Keratinocyte (primary cell): Measurements from ENCODE around the gene PHF3. TPM values are rescaled to one million over a fixed set of nuclear protein-coding genes. Genes with fewer than 3 reads are reported as not detected.

Experiments
- DNase-seq: peaks from one replicate; pipeline ENCODE4 v3.0.0-alpha.2; 2011; ENCODE audit warnings: low read depth, missing footprints, low spot score
- FAIRE-seq: peaks from 2 replicates; lab custom pipeline; 2011; peaks lifted over from hg19 to GRCh38; lab: Jason Lieb, UNC
- H2AFZ ChIP-seq: 2 replicates; pipeline ENCODE4 v1.6.0; 2012; ENCODE audit warnings: low read length, control low read depth, inconsistent platforms; ENCODE audit not compliant: control insufficient read depth
- H3K27ac ChIP-seq: 2 replicates; pipeline ENCODE4 v1.5.1; 2011; ENCODE audit warnings: low read length; ENCODE audit not compliant: control insufficient read depth, insufficient read depth
- H3K27me3 ChIP-seq: 3 replicates; pipeline ENCODE4 v1.6.0; 2011; ENCODE audit warnings: low read length; ENCODE audit not compliant: control insufficient read depth, insufficient read depth; ENCODE audit errors: extremely low read depth
- H3K36me3 ChIP-seq, 2 experiments: 2 replicates in 1 of 2; 3 replicates in 1 of 2; pipeline ENCODE4 v1.5.1; 2011; ENCODE audit warnings: low read length in 2 of 2, mild to moderate bottlenecking in 1 of 2; ENCODE audit not compliant: control insufficient read depth in 2 of 2, insufficient read depth in 2 of 2; ENCODE audit errors: extremely low read depth in 1 of 2
- H3K4me1 ChIP-seq: 3 replicates; pipeline ENCODE4 v1.5.1; 2011; ENCODE audit warnings: low read length; ENCODE audit not compliant: control insufficient read depth, insufficient read depth; ENCODE audit errors: extremely low read depth
- H3K4me2 ChIP-seq: 3 replicates; pipeline ENCODE4 v1.6.0; 2011; ENCODE audit warnings: low read depth, low read length; ENCODE audit not compliant: control insufficient read depth, insufficient read depth; ENCODE audit errors: extremely low read depth
- H3K4me3 ChIP-seq, 3 experiments: fragments of 200-600 bp in 1 of 3; sonication (generic) in 1 of 3; 2 replicates in 2 of 3; 3 replicates in 1 of 3; pipeline ENCODE4 v1.5.1; 2011 to 2016; ENCODE audit warnings: low read length in 3 of 3, mild to moderate bottlenecking in 3 of 3, control low read depth in 2 of 3, inconsistent platforms in 1 of 3, low read depth in 1 of 3, mixed read lengths in 1 of 3, mixed run types in 1 of 3, moderate library complexity in 1 of 3; ENCODE audit not compliant: control insufficient read depth in 2 of 3, insufficient read depth in 2 of 3; ENCODE audit errors: extremely low read depth in 1 of 3
- H3K79me2 ChIP-seq: 2 replicates; pipeline ENCODE4 v1.6.0; 2012; ENCODE audit warnings: low read length; ENCODE audit not compliant: control insufficient read depth, insufficient read depth
- H3K9ac ChIP-seq: 3 replicates; pipeline ENCODE4 v1.6.0; 2011; ENCODE audit warnings: low read length; ENCODE audit not compliant: control insufficient read depth, insufficient read depth; ENCODE audit errors: extremely low read depth
- H3K9me1 ChIP-seq: 3 replicates; pipeline ENCODE4 v1.6.0; 2011; ENCODE audit warnings: low read length; ENCODE audit not compliant: control insufficient read depth, insufficient read depth; ENCODE audit errors: extremely low read depth
- H3K9me3 ChIP-seq: 2 replicates; pipeline ENCODE4 v1.5.1; 2012; ENCODE audit warnings: low read depth, low read length; ENCODE audit not compliant: control insufficient read depth
- H4K20me1 ChIP-seq: 3 replicates; pipeline ENCODE4 v1.6.0; 2011; ENCODE audit warnings: low read length; ENCODE audit not compliant: control insufficient read depth, insufficient read depth; ENCODE audit errors: extremely low read depth
- EZH2 ChIP-seq: IDR thresholded peaks from one replicate; pipeline ENCODE4 v1.6.1; 2012; ENCODE audit warnings: inconsistent platforms, mild to moderate bottlenecking, low read length, moderate library complexity
- dilution Hi-C: fragments of 300-500 bp; cut with MboI; formaldehyde crosslinking; loops from one replicate; pipeline ENCODE4 v1.7.0; 2020; ENCODE audit warnings: low sequenced_read_pairs; ENCODE audit not compliant: extremely low pct_ligation_motif_present
- polyA plus RNA-seq, 5 experiments: library from polyadenylated mRNA; depleted of rRNA in 3 of 5; stranded (reverse) in 3 of 5; stranded (forward) in 1 of 5; unstranded in 1 of 5; fragments of >200 nt; gene quantifications; 1 replicate in 1 of 5; 2 replicates in 3 of 5; 3 replicates in 1 of 5; pipeline versions ENCODE4 v1.2.1 to v1.2.3, GENCODE V29; 2011 to 2012; ENCODE audit warnings: missing spikeins in 2 of 5, low read depth in 1 of 5, low replicate concordance in 1 of 5
- TF ChIP-seq, protein P1 (sequence below), 3 experiments: IDR thresholded peaks in 1 of 3; conservative IDR thresholded peaks in 1 of 3; optimal IDR thresholded peaks in 1 of 3; 2 replicates in 2 of 3; 3 replicates in 1 of 3; pipeline versions ENCODE3 to v1.5.1; 2011; ENCODE audit warnings: low read length in 3 of 3, mild to moderate bottlenecking in 3 of 3, moderate library complexity in 2 of 3, control low read depth in 1 of 3, inconsistent platforms in 1 of 3; ENCODE audit not compliant: insufficient read depth in 2 of 3; ENCODE audit errors: extremely low read depth in 1 of 3

The PHF3 gene
- polyA plus RNA-seq, 1 donor (not counting 4 experiments of a cell fraction or from before 2014, with no cell fraction given), result 13.7 TPM

DNA sequence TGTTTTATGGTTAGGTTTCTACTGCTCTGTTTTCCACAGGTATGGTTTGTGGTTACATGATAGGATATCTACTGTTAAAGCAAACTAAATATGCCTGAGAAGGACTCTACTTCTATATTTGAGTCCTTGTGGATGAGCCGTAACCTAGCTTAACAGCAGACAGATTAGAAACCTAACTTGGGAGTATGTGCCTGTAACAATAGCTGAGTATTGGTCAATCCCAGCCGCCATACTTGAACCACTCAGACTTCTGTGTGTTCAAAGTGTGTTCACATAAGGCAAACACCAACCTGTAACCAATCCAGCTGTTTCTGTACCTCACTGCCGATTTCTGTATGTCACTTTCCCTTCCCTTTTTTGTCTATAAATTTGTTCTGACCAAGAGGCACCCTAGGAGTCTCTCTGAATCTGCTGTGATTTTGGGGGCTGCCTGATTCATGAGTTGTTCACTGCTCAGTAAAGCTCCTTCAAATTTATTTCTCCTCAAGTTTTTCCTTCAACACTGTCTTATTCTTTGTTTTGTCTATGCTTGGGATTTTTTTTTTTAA lies 37.1 kb downstream of the PHF3 start:
- no peak for TF ChIP-seq EZH2
- TF ChIP-seq, protein P1, sequence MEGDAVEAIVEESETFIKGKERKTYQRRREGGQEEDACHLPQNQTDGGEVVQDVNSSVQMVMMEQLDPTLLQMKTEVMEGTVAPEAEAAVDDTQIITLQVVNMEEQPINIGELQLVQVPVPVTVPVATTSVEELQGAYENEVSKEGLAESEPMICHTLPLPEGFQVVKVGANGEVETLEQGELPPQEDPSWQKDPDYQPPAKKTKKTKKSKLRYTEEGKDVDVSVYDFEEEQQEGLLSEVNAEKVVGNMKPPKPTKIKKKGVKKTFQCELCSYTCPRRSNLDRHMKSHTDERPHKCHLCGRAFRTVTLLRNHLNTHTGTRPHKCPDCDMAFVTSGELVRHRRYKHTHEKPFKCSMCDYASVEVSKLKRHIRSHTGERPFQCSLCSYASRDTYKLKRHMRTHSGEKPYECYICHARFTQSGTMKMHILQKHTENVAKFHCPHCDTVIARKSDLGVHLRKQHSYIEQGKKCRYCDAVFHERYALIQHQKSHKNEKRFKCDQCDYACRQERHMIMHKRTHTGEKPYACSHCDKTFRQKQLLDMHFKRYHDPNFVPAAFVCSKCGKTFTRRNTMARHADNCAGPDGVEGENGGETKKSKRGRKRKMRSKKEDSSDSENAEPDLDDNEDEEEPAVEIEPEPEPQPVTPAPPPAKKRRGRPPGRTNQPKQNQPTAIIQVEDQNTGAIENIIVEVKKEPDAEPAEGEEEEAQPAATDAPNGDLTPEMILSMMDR (optimal IDR thresholded peaks at IDR 0.05 in 1 of 3, IDR thresholded peaks at IDR 0.05 in 1 of 3, conservative IDR thresholded peaks at IDR 0.05 in 1 of 3; ENCODE audit: extremely low read depth in 1 of 3, insufficient read depth in 2 of 3, low read length in 3 of 3), result no peak
- no peaks in the 10 kb centered on the region for H3K9me1 ChIP-seq
- no peak overlapping the region for H2AFZ ChIP-seq
- peaks cover 37% of the 10 kb centered on the region for H3K79me2 ChIP-seq
- no peaks in the 10 kb centered on the region for H3K27me3 ChIP-seq
- H3K4me3 ChIP-seq, result no peak overlapping the region
- H4K20me1 ChIP-seq, result no peaks in the 10 kb centered on the region
- no peak overlapping the region for H3K9ac ChIP-seq
- H3K4me2 ChIP-seq, result no peak overlapping the region
- dilution Hi-C loops, result no loop called here
- FAIRE-seq, result no peak
- no peak for DNase-seq
- H3K36me3 ChIP-seq, result no peaks in the 10 kb centered on the region
- no peaks in the 10 kb centered on the region for H3K9me3 ChIP-seq
- no peak overlapping the region for H3K27ac ChIP-seq
- no peaks in the 10 kb centered on the region for H3K4me1 ChIP-seq

DNA sequence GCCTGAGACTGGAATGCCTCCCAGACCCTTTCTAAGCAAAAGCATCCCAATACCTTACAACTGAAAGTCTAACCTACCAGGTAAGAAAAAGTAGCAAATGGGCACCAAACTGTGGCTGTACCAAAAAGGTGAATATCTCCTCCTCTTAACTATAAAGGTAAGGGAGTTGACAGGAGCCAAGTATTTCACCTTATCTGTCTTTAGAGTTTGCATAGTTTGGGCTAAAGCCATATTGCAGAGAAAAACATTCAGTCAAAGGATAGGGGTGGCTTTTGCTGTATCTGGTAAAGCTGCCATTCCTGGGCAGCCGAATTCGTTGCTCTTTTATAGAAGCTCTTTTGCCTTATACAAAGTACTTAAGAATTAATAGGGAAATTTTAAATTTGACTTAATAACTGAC lies 38.1 kb downstream of the PHF3 start:
- Histone ChIP-seq H3K27ac (no peak overlapping the region), H3K27me3 (no peaks in the 10 kb centered on the region), H2AFZ (no peak overlapping the region), H3K9me1 (no peaks in the 10 kb centered on the region), H3K36me3 (no peaks in the 10 kb centered on the region), H3K9me3 (no peaks in the 10 kb centered on the region), H4K20me1 (no peaks in the 10 kb centered on the region), H3K9ac (no peak overlapping the region), H3K4me1 (no peaks in the 10 kb centered on the region), H3K79me2 (peaks cover 33% of the 10 kb centered on the region), H3K4me3 (no peak overlapping the region), H3K4me2 (no peak overlapping the region)
- no peak for FAIRE-seq
- DNase-seq, result no peak
- dilution Hi-C loops, result no loop called here
- TF ChIP-seq, protein P1 (optimal IDR thresholded peaks at IDR 0.05 in 1 of 3, IDR thresholded peaks at IDR 0.05 in 1 of 3, conservative IDR thresholded peaks at IDR 0.05 in 1 of 3; ENCODE audit: extremely low read depth in 1 of 3, insufficient read depth in 2 of 3, low read length in 3 of 3), result no peak
- TF ChIP-seq EZH2, result no peak
